Left lung (tissue), 10 donors: ENCODE measurements around the gene IL9. TPM values are rescaled to one million over a fixed set of nuclear protein-coding genes. Genes with fewer than 3 reads are reported as not detected.
A peak's percentile ranks its signal among the peaks of the same experiment; 100 is the strongest.

Source experiments
- ATAC-seq: fragments of 200-7000 bp; cut with Tn5 transposase; one replicate; pipeline ENCODE4 v1.9.1; 2020; ENCODE audit warnings: moderate library complexity
- DNase-seq, 4 donors: peaks; one replicate each; pipeline ENCODE4 v3.0.0-alpha.2; 2013 to 2020
- H3K27ac ChIP-seq, 2 donors: fragments of 200-600 bp; sonication (generic) in 1 of 2; one replicate each; pipeline versions ENCODE4 v1.5.0 to v1.8.0; 2020 to 2021
- H3K27me3 ChIP-seq, 2 donors: fragments of 200-600 bp; sonication (generic) in 1 of 2; one replicate each; pipeline versions ENCODE4 v1.5.0 to v1.8.0; 2020 to 2021
- H3K36me3 ChIP-seq, 2 donors: fragments of 200-600 bp; sonication (generic) in 1 of 2; one replicate each; pipeline versions ENCODE4 v1.5.0 to v1.8.0; 2020 to 2021
- H3K4me1 ChIP-seq, 2 donors: fragments of 200-600 bp; one replicate each; pipeline ENCODE4 v1.8.0; 2021
- H3K4me3 ChIP-seq, 2 donors: fragments of 200-600 bp; sonication (generic) in 1 of 2; one replicate each; pipeline versions ENCODE4 v1.5.0 to v1.8.0; 2020 to 2021; ENCODE audit warnings: mild to moderate bottlenecking in 1 of 2
- H3K9me3 ChIP-seq, 2 donors: fragments of 200-600 bp; sonication (generic) in 1 of 2; one replicate each; pipeline versions ENCODE4 v1.5.0 to v1.8.0; 2020 to 2021
- CTCF ChIP-seq, 2 donors: fragments of 200-600 bp; sonication (generic) in 1 of 2; IDR thresholded peaks; one replicate each; pipeline versions ENCODE4 v1.5.0 to v1.8.0; 2021; ENCODE audit warnings: antibody characterized with exemption in 2 of 2
- intact Hi-C, 2 donors: fragments of 100-400 bp; cut with DNase I; formaldehyde crosslinking; loops; one replicate each; pipeline versions ENCODE4 v1.11.2 to v1.14.2; 2022
- polyA plus RNA-seq, 6 donors: library from polyadenylated mRNA; unstranded; fragments of 120-200 nt; gene quantifications; one replicate each; pipeline ENCODE4 v1.2.1, GENCODE V29; 2013; ENCODE audit not compliant: insufficient read length in 6 of 6
- total RNA-seq, 2 donors: library from RNA; stranded (reverse); fragmentation: NEBNext Ultra II Directional; extraction: Animal tissue kit (Norgen Biotek cat#: 25700); gene quantifications; one replicate each; pipeline ENCODE4 v1.2.1, GENCODE V29; 2021
- donor health status: DM: no; HTN: yes; CAD: no.
- donor health status: DM: no; HTN: no; CAD: no.

The IL9 gene
- total and polyA plus RNA-seq, 8 donors: not detected

- DNase-seq (no peak), ATAC-seq (no peak)
- Histone ChIP-seq H3K4me3 (no peak overlapping the region), H3K27me3 (peaks cover 4 to 38% of the 10 kb centered on the region in 2 donors), H3K9me3 (no peaks in the 10 kb centered on the region), H3K4me1 (no peaks in the 10 kb centered on the region), H3K36me3 (no peaks in the 10 kb centered on the region), H3K27ac (no peak overlapping the region)
- intact Hi-C loops: no loop called here
- no peak for TF ChIP-seq CTCF (IDR thresholded peaks at IDR 0.05)
Measured at GRCh38 chr5:135901633-135902032, 6.0 kb upstream of the IL9 start.

- Histone ChIP-seq H3K4me3 (no peak overlapping the region), H3K27me3 (peaks cover 8 to 50% of the 10 kb centered on the region in 2 donors), H3K27ac (no peak overlapping the region), H3K4me1 (no peaks in the 10 kb centered on the region), H3K9me3 (no peaks in the 10 kb centered on the region), H3K36me3 (no peaks in the 10 kb centered on the region)
- TF ChIP-seq CTCF (IDR thresholded peaks at IDR 0.05): no peak
- DNase-seq: no peak
- no peak for ATAC-seq
- intact Hi-C loops: no loop called here
Measured at GRCh38 chr5:135900276-135900675, 4.6 kb upstream of the IL9 start.

- Histone ChIP-seq H3K27me3 (peaks cover 5 to 66% of the 10 kb centered on the region in 2 donors), H3K27ac (no peak overlapping the region), H3K4me3 (no peak overlapping the region), H3K36me3 (no peaks in the 10 kb centered on the region), H3K9me3 (no peaks in the 10 kb centered on the region), H3K4me1 (no peaks in the 10 kb centered on the region)
- intact Hi-C loops: no loop called here
- DNase-seq (no peak), ATAC-seq (no peak)
- no peak for TF ChIP-seq CTCF (IDR thresholded peaks at IDR 0.05)
Measured at GRCh38 chr5:135898651-135899050, 3.0 kb upstream of the IL9 start.

- Histone ChIP-seq H3K36me3 (no peaks in the 10 kb centered on the region), H3K27me3 (peaks cover 5 to 54% of the 10 kb centered on the region in 2 donors), H3K9me3 (no peaks in the 10 kb centered on the region), H3K4me1 (no peaks in the 10 kb centered on the region), H3K27ac (no peak overlapping the region), H3K4me3 (no peak overlapping the region)
- DNase-seq (no peak), ATAC-seq (no peak)
- intact Hi-C loops: no loop called here
- no peak for TF ChIP-seq CTCF (IDR thresholded peaks at IDR 0.05)
Measured at GRCh38 chr5:135894789-135895188, 852 bp downstream of the IL9 start.

GRCh38 chr5:135894276-135894675 is 1.4 kb downstream of the IL9 start:
- no peak for ATAC-seq
- Histone ChIP-seq H3K27me3 (peaks cover 5 to 49% of the 10 kb centered on the region in 2 donors), H3K4me3 (no peak overlapping the region), H3K27ac (no peak overlapping the region), H3K9me3 (no peaks in the 10 kb centered on the region), H3K4me1 (no peaks in the 10 kb centered on the region), H3K36me3 (no peaks in the 10 kb centered on the region)
- peak in 1 of 4 donors; percentile 30 for DNase-seq
- intact Hi-C loops: no loop called here
- no peak for TF ChIP-seq CTCF (IDR thresholded peaks at IDR 0.05)
